ENCODE measurements around the gene IGF2BP1.
A peak's percentile ranks its signal among the peaks of the same experiment; 100 is the strongest.

The IGF2BP1 gene

DNA sequence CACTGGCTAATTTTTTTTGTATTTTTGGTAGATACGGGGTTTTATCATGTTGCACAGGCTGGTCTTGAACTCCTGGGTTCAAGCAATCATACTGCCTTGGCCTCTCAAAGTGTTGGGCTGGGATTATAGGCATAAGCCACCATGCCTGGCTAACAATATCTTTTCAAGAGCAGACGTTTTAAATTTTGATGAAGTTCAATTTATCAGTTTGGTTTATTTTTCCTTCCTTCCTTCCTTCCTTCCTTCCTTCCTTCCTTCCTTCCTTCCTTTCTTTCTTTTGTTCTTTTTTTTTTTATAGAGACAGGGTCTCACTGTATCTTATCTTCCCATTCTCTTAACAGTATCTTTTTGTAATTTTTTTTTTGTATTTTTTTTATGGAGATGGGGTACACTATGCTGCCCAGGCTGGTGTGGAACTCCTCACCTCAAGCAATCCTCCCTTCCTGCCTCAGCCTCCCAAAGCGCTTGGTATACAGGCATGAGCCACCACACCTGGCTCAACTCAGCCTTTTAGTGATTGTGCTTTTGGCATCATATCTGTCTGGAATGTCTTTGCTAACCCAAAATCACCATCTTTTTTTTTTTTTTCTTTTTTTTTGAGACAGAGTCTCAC lies 15.2 kb upstream of the IGF2BP1 start:
- Histone ChIP-seq H3K27ac (ENCODE audit: low read depth, low read length) (no peak overlapping the region), H3K79me2 (ENCODE audit: control insufficient read depth, insufficient read depth, low read length, unreplicated experiment) (no peaks in the 10 kb centered on the region), H3K36me3 (ENCODE audit: insufficient read depth, low read length) (no peaks in the 10 kb centered on the region), H3K27me3 (ENCODE audit: insufficient read depth, low read length) (no peaks in the 10 kb centered on the region), H3K4me3 (ENCODE audit: low read depth, low read length) (no peak overlapping the region), H2AFZ (ENCODE audit: low read length, unreplicated experiment) (no peak overlapping the region), H3K4me1 (ENCODE audit: control insufficient read depth, insufficient read depth, low read length, unreplicated experiment) (no peaks in the 10 kb centered on the region)

DNA sequence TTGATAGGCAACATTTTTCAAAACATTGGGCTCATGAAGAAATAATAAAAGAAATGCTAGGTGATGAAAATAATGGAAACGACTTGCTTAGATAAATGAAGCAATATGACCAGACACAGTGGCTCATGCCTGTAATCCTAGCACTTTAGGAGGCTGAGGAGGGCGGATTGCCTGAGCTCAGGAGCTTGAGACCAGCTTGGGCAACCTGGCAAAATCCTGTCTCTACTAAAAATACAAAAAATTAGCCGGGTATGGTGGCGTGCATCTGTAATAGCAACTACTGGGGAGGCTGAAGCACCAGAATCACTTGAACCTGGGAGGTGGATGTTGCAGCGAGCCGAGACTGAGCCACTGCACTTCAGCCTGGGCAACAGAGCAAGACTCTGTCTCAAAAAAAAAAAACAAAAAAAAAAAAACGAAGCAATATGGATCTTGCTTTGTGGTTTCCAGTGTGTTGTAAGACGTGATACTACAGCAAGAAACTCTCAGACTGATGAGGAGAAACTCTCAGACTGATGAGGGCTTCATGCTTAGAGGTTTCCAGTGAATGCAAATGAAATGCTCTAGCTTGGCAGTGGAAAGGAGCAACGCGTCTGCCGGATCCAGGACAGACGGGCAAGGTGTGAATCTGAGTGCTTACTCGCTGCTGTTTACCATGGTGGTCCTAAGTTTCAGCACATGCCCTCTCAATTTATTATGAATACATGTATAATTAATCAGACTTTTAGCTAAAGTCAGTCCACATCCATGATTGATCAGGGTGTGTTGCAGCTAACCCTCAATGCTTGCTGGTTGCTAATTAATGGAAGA lies 11.5 kb upstream of the IGF2BP1 start:
- Histone ChIP-seq H3K36me3 (ENCODE audit: insufficient read depth, low read length) (no peaks in the 10 kb centered on the region), H3K27ac (ENCODE audit: low read depth, low read length) (no peak overlapping the region), H3K27me3 (ENCODE audit: insufficient read depth, low read length) (peaks cover 12% of the 10 kb centered on the region), H2AFZ (ENCODE audit: low read length, unreplicated experiment) (no peak overlapping the region), H3K4me3 (ENCODE audit: low read depth, low read length) (no peak overlapping the region), H3K4me1 (ENCODE audit: control insufficient read depth, insufficient read depth, low read length, unreplicated experiment) (no peaks in the 10 kb centered on the region), H3K79me2 (ENCODE audit: control insufficient read depth, insufficient read depth, low read length, unreplicated experiment) (no peaks in the 10 kb centered on the region)

DNA sequence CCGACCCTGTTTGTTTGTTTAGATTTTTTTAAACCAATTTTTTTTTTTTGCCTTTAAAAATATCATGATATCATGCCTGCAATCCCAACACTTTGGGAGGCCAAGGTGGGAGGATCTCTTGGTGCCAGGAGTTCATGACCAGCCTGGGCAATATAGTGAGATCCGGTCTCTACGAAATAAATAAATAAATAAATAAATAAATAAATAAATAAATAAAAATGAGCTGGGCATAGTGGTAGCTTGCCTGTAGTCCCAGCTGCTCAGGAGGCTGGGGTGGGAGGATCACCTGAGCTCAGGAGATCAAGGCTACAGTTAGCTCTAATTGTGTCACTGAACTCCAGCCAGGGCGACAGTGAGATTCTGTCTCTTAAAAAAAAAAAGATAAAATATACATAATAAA lies 8.1 kb upstream of the IGF2BP1 start:
- Histone ChIP-seq H3K4me1 (ENCODE audit: control insufficient read depth, insufficient read depth, low read length, unreplicated experiment) (no peaks in the 10 kb centered on the region), H3K27ac (ENCODE audit: low read depth, low read length) (no peak overlapping the region), H3K4me3 (ENCODE audit: low read depth, low read length) (no peak overlapping the region), H3K27me3 (ENCODE audit: insufficient read depth, low read length) (peaks cover 45% of the 10 kb centered on the region), H3K36me3 (ENCODE audit: insufficient read depth, low read length) (no peaks in the 10 kb centered on the region), H2AFZ (ENCODE audit: low read length, unreplicated experiment) (no peak overlapping the region), H3K79me2 (ENCODE audit: control insufficient read depth, insufficient read depth, low read length, unreplicated experiment) (no peaks in the 10 kb centered on the region)

DNA sequence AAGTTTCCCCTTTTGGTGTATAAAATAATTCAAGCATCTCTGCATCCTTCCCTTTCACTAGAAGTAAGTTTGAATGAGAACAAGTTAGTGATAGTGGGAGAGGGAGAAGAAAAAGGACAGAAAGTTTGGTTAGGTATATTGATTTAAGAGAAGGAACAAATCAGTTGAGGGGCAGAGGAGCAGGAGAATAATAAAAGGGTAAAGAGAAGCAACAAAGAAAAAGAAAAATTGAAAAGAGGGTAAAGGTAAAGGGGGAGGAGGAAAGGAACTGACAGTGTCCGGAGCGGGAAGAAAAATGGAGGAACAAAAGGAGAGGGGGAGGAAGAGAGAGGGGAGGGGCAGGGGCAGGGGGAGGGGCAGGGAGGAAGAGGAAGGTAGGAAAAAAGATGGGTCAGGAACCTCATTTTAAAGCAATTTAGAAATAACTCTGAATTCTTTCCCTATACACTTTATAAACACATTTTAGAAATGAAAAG lies 6.3 kb upstream of the IGF2BP1 start:
- H3K4me1 ChIP-seq (ENCODE audit: control insufficient read depth, insufficient read depth, low read length, unreplicated experiment) = no peaks in the 10 kb centered on the region
- no peaks in the 10 kb centered on the region for H3K36me3 ChIP-seq (ENCODE audit: insufficient read depth, low read length)
- no peak overlapping the region for H2AFZ ChIP-seq (ENCODE audit: low read length, unreplicated experiment)
- H3K27me3 ChIP-seq (ENCODE audit: insufficient read depth, low read length) = peaks cover 63% of the 10 kb centered on the region
- H3K27ac ChIP-seq (ENCODE audit: low read depth, low read length) = no peak overlapping the region
- no peaks in the 10 kb centered on the region for H3K79me2 ChIP-seq (ENCODE audit: control insufficient read depth, insufficient read depth, low read length, unreplicated experiment)
- H3K4me3 ChIP-seq (ENCODE audit: low read depth, low read length) = no peak overlapping the region

DNA sequence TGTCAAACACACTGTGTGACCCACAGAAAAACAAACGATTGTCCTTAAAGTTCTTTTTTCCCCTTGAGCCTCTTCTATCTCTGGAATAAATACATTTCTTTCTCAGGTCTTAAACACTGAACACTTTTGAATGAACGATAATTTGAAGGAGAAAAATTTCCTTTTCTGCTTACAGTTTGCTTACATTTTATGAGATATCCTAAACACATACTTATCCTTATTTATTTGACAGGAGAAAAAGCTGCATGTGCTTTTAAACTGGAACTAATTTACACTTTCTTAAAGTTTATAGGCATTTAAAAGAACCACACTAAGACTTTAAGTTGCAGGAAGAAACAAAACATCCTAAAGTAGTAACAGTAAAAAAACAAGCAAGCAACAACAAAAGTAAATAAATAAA lies 4.7 kb upstream of the IGF2BP1 start:
- H3K27me3 ChIP-seq (ENCODE audit: insufficient read depth, low read length) = peaks cover 76% of the 10 kb centered on the region
- no peaks in the 10 kb centered on the region for H3K4me1 ChIP-seq (ENCODE audit: control insufficient read depth, insufficient read depth, low read length, unreplicated experiment)
- no peak overlapping the region for H2AFZ ChIP-seq (ENCODE audit: low read length, unreplicated experiment)
- H3K79me2 ChIP-seq (ENCODE audit: control insufficient read depth, insufficient read depth, low read length, unreplicated experiment) = no peaks in the 10 kb centered on the region
- no peak overlapping the region for H3K4me3 ChIP-seq (ENCODE audit: low read depth, low read length)
- no peak overlapping the region for H3K27ac ChIP-seq (ENCODE audit: low read depth, low read length)
- H3K36me3 ChIP-seq (ENCODE audit: insufficient read depth, low read length) = no peaks in the 10 kb centered on the region

DNA sequence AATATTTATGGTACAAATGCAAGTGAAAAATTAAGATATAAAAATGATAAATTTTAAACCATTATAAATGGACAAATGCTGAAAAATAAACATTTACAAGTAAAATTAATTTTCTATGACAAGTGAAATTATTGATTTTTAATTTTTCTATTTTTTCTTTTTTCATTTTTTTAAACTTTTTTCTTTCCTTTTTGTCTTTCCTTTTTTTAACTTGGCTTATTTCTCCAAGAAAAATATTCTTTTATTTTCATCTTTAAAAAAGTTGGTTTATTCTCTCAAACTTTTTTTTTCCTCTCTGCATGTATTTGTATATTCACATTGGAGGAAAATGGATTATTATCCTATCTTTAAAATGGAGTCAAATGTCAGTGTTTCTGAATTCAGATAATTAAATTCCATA lies 3.9 kb upstream of the IGF2BP1 start:
- no peak overlapping the region for H3K27ac ChIP-seq (ENCODE audit: low read depth, low read length)
- no peak overlapping the region for H3K4me3 ChIP-seq (ENCODE audit: low read depth, low read length)
- peaks cover 85% of the 10 kb centered on the region for H3K27me3 ChIP-seq (ENCODE audit: insufficient read depth, low read length)
- H3K79me2 ChIP-seq (ENCODE audit: control insufficient read depth, insufficient read depth, low read length, unreplicated experiment) = peaks cover 6% of the 10 kb centered on the region
- H2AFZ ChIP-seq (ENCODE audit: low read length, unreplicated experiment) = no peak overlapping the region
- no peaks in the 10 kb centered on the region for H3K4me1 ChIP-seq (ENCODE audit: control insufficient read depth, insufficient read depth, low read length, unreplicated experiment)
- H3K36me3 ChIP-seq (ENCODE audit: insufficient read depth, low read length) = no peaks in the 10 kb centered on the region

DNA sequence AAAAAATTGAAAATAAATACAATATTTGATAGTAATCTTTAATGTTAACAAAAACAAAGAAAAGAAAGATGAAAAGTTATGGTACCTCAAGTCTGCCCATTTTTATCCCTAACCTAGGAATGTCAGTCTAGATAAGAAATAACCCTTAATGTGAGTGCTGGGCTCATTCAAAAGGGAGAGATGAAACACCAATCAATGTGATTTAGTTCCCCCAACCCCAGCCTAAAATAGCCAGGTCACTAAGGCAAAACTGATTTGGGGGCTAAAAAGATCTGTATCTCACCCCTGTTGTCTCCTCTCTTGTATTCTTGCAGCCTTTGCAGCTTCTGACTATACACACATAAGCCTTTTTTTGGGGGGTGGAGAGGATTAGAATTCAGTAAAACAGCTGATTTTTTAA lies 3.2 kb upstream of the IGF2BP1 start:
- no peaks in the 10 kb centered on the region for H3K4me1 ChIP-seq (ENCODE audit: control insufficient read depth, insufficient read depth, low read length, unreplicated experiment)
- peaks cover 87% of the 10 kb centered on the region for H3K27me3 ChIP-seq (ENCODE audit: insufficient read depth, low read length)
- no peak overlapping the region for H3K27ac ChIP-seq (ENCODE audit: low read depth, low read length)
- no peak overlapping the region for H3K4me3 ChIP-seq (ENCODE audit: low read depth, low read length)
- no peaks in the 10 kb centered on the region for H3K36me3 ChIP-seq (ENCODE audit: insufficient read depth, low read length)
- peaks cover 13% of the 10 kb centered on the region for H3K79me2 ChIP-seq (ENCODE audit: control insufficient read depth, insufficient read depth, low read length, unreplicated experiment)
- H2AFZ ChIP-seq (ENCODE audit: low read length, unreplicated experiment) = no peak overlapping the region

DNA sequence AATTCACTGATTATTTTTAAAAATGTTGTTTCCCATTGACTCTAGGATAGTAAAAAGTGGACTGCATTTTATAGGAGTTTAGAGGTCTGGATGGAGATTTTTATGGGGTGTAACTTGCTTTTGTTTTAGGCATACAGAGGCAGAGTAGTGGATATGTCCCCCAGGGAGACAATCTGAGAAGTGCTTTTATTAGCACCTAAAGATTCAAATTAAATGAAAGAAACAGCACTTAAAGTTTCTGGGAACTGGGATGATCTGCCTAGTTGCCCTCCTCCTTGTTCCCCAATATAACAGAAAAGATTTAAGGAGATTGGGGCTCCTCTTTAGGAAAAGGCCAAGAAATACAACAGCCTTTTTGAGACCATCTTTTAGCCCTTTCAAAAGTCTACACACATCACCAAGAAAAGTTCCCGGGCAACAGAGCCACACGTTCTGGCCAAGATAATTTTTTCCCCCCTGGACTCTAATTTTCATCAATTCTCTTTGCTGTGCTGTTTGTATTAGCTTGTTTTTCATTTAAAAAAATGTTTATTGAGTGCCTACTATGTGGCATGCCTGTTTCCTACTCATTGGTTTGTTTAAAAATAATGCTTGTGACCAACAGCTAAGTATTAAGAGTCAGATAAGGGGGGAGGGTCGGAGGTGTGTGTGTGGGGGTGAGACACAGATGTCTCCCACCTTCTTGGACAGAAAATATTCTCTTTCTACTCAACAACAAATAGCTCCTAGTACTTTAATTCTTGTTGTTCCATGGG lies 2.5 kb upstream of the IGF2BP1 start:
- H3K79me2 ChIP-seq (ENCODE audit: control insufficient read depth, insufficient read depth, low read length, unreplicated experiment) = peaks cover 20% of the 10 kb centered on the region
- H3K4me1 ChIP-seq (ENCODE audit: control insufficient read depth, insufficient read depth, low read length, unreplicated experiment) = no peaks in the 10 kb centered on the region
- no peak overlapping the region for H3K4me3 ChIP-seq (ENCODE audit: low read depth, low read length)
- no peaks in the 10 kb centered on the region for H3K36me3 ChIP-seq (ENCODE audit: insufficient read depth, low read length)
- H3K27ac ChIP-seq (ENCODE audit: low read depth, low read length) = no peak overlapping the region
- no peak overlapping the region for H2AFZ ChIP-seq (ENCODE audit: low read length, unreplicated experiment)
- peaks cover 87% of the 10 kb centered on the region for H3K27me3 ChIP-seq (ENCODE audit: insufficient read depth, low read length)

DNA sequence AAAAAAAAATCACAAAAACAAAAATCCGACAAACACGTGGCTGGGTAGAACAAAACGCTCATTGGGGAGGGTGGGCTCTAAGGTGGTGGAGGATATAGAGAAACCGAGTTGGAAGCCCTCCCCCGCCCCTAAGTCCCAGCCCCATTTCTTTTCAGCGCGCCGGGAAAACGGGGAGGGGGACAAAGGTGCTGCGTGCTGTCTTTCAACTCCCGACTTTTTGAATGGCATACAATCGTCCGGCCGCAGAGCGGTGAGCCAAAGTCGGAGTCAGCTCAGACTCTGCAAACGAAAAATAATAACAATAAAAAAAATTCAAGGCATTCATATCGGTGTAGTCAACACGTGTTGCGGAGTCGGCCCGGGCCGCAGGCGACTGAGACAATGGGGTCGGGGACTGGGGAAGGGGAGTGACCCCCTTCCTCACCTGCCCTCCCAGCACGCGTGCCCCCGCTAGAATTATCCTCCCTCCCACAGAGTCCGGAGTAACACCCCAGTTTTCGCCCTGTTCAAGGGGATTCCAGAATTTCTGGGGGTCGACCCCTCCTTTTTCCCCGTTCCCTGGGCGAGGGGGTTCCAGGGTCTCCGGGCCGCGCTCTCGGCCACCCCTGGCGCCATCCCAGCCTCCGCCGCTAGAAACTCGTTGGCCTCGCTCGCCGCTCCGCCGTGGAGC lies 1.7 kb upstream of the IGF2BP1 start:
- Histone ChIP-seq H2AFZ (ENCODE audit: low read length, unreplicated experiment) (peak overlapping the region; percentile 6), H3K36me3 (ENCODE audit: insufficient read depth, low read length) (no peaks in the 10 kb centered on the region), H3K27me3 (ENCODE audit: insufficient read depth, low read length) (peaks cover 80% of the 10 kb centered on the region)

DNA sequence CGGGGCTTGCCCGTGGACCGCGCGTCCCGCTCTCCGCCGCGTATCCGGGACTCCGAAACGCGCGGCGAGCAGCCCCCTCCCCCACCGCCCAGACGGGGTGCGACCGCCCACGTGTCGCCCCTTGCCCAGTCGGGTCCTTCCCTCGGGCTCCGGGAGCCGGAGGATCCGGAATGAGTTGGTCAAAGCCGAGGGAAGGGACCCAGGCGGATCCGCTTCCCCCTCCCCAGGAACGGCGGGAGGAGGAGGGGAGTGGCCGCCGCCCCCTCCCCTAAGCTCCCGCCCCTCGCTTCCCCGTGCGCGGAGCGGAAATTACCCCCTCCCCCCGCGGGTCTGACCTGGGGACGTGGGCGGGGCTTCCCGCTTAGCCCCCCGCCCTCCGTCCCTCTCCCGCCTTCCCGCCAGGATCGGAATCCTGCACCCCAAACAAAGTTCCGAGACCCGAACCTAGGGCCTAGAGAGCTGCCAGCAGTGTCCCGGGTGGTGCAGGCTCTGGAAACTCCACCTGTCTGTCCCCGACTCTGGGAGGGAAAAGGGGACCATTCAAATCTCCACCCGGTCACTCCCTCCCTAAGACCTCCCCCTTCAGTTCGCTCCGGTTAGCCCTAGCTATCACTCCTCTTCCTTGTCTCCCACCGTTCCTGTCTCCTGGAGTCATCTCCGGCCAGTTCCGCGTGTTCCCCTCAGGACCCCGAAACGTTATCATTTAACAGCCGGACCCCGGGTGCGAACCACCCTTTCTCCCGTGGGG lies 1.0 kb upstream of the IGF2BP1 start:
- no peaks in the 10 kb centered on the region for H3K4me1 ChIP-seq (ENCODE audit: control insufficient read depth, insufficient read depth, low read length, unreplicated experiment)
- no peak overlapping the region for H3K27ac ChIP-seq (ENCODE audit: low read depth, low read length)
- peaks cover 75% of the 10 kb centered on the region for H3K27me3 ChIP-seq (ENCODE audit: insufficient read depth, low read length)
- H3K36me3 ChIP-seq (ENCODE audit: insufficient read depth, low read length) = no peaks in the 10 kb centered on the region
- peak overlapping the region; percentile 6 for H2AFZ ChIP-seq (ENCODE audit: low read length, unreplicated experiment)
- peak overlapping the region; percentile 82 for H3K4me3 ChIP-seq (ENCODE audit: low read depth, low read length)
- H3K79me2 ChIP-seq (ENCODE audit: control insufficient read depth, insufficient read depth, low read length, unreplicated experiment) = peaks cover 30% of the 10 kb centered on the region

More for the DNA sequence above, 1.7 kb upstream of the IGF2BP1 start:
- peaks cover 27% of the 10 kb centered on the region for H3K79me2 ChIP-seq (ENCODE audit: control insufficient read depth, insufficient read depth, low read length, unreplicated experiment)
- H3K4me3 ChIP-seq (ENCODE audit: low read depth, low read length) = peak overlapping the region; percentile 82
- H3K4me1 ChIP-seq (ENCODE audit: control insufficient read depth, insufficient read depth, low read length, unreplicated experiment) = no peaks in the 10 kb centered on the region
- H3K27ac ChIP-seq (ENCODE audit: low read depth, low read length) = no peak overlapping the region

All from ACC112 (cell line).